A549 treated with GW870086 at 1 μM for 4 hours (cell line): Measurements from ENCODE around the gene LRRTM3. TPM values are rescaled to one million over a fixed set of nuclear protein-coding genes. Genes with fewer than 3 reads are reported as not detected.

ENCODE experiments used
- total RNA-seq: library from RNA; stranded (reverse); fragments of 200-300 nt; extraction: Qiagen RNA extraction; gene quantifications from 5 replicates; pipeline ENCODE4 v1.2.3, GENCODE V29; 2022; ENCODE audit warnings: low read depth

LRRTM3 gene
- not detected in 5 replicates for total RNA-seq

DNA sequence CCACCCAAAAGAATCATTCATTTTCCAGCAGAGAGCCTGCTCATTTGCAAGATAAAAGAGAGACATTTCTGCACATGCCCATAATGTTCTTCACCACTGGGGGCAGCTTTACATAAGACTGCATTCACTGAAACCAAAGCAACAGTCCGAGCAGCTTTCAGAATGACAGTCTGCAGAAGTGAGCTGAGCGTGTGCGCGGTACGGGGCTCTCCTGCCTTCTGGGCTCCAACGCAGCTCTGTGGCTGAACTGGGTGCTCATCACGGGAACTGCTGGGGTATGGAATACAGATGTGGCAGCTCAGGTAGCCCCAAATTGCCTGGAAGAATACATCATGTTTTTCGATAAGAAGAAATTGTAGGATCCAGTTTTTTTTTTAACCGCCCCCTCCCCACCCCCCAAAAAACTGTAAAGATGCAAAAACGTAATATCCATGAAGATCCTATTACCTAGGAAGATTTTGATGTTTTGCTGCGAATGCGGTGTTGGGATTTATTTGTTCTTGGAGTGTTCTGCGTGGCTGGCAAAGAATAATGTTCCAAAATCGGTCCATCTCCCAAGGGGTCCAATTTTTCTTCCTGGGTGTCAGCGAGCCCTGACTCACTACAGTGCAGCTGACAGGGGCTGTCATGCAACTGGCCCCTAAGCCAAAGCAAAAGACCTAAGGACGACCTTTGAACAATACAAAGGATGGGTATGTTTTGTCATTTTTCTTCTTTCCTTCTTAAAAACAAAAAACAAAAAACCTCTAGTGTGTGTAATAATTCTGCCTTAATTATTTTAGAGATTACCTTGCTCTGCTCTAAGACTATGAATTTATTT, at the start of gene LRRTM3:
TSS of gene LRRTM3 (plus strand) at position 141 of the 820 bp plus-strand sequence.

